H1 (cell line): ENCODE results near the gene MAGI2. TPM values are rescaled to one million over a fixed set of nuclear protein-coding genes. Genes with fewer than 3 reads are reported as not detected.

Experiments used
- HDAC6 ChIP-seq: IDR thresholded peaks from one replicate; pipeline ENCODE4 v1.7.1; 2012; ENCODE audit warnings: low read depth, mild to moderate bottlenecking, inconsistent platforms, low read length, moderate library complexity
- polyA plus RNA-seq, 7 experiments: library from polyadenylated mRNA; depleted of rRNA in 3 of 7; stranded (reverse) in 5 of 7; unstranded in 2 of 7; fragments of >200 nt in 5 of 7; fragments of 200-250 nt in 2 of 7; gene quantifications; 1 replicate in 5 of 7; 2 replicates in 1 of 7; 4 replicates in 1 of 7; pipeline versions ENCODE4 v1.2.1 to v1.2.3, GENCODE V29; 2011 to 2013; ENCODE audit warnings: missing spikeins in 2 of 7, mixed read lengths in 2 of 7
- total RNA-seq: library from RNA; stranded (reverse); fragmentation: NEBNext Ultra II Directional; extraction: Animal tissue kit (Norgen Biotek cat#: 25700); gene quantifications from 2 replicates; pipeline ENCODE4 v1.2.1, GENCODE V29; 2021

MAGI2 gene
- total and polyA plus RNA-seq, 2 of the 8 experiments (the other 6 are each of a cell fraction or from before 2014, with no cell fraction given): 6.0 to 27.3 TPM

- TF ChIP-seq HDAC6: no peak
- TF ChIP-seq, all 59 proteins: peak for 0
These were observed 1015.0 kb downstream of the MAGI2 start (continued) for GRCh38 chr7:78438433-78438832.
